Neural cell (in vitro differentiated cells): Measurements from ENCODE around the gene ZSCAN5A. TPM values are rescaled to one million over a fixed set of nuclear protein-coding genes. Genes with fewer than 3 reads are reported as not detected.

Experiments
- H2AFZ ChIP-seq: fragments of 200-600, 300-800 bp; sonication (generic), shearing (Covaris generic); 2 replicates; pipeline ENCODE4 v1.6.0; 2014; ENCODE audit warnings: low read depth, mild to moderate bottlenecking, antibody characterized with exemption, low read length, moderate library complexity
- H3F3A ChIP-seq: fragments of 200-600 bp; shearing (Covaris generic); 2 replicates; pipeline ENCODE4 v1.6.1; 2016; ENCODE audit warnings: mild to moderate bottlenecking, moderate library complexity, mixed read lengths, antibody characterized with exemption, low read length; ENCODE audit not compliant: insufficient read depth, poor library complexity, severe bottlenecking
- H3K27ac ChIP-seq: fragments of 200-600, 300-800 bp; sonication (generic), shearing (Covaris generic); 2 replicates; pipeline ENCODE4 v1.5.1; 2014; ENCODE audit warnings: mild to moderate bottlenecking, low read length, moderate library complexity
- H3K27me3 ChIP-seq: fragments of 300-800, 200-600 bp; sonication (generic), shearing (Covaris generic); 2 replicates; pipeline ENCODE4 v1.6.0; 2014; ENCODE audit warnings: mild to moderate bottlenecking, low read depth, low read length, moderate library complexity; ENCODE audit not compliant: insufficient read depth
- H3K36me3 ChIP-seq: fragments of 300-800, 200-600 bp; sonication (generic), shearing (Covaris generic); 2 replicates; pipeline ENCODE4 v1.5.1; 2014; ENCODE audit warnings: mild to moderate bottlenecking, antibody characterized with exemption, low read length, moderate library complexity; ENCODE audit not compliant: insufficient read depth
- H3K4me2 ChIP-seq: fragments of 300-800, 200-600 bp; sonication (generic), shearing (Covaris generic); 2 replicates; pipeline ENCODE4 v1.6.0; 2014; ENCODE audit warnings: mild to moderate bottlenecking, low read length
- H3K4me3 ChIP-seq: fragments of 300-800, 200-600 bp; sonication (generic), shearing (Covaris generic); 2 replicates; pipeline ENCODE4 v1.5.1; 2014; ENCODE audit warnings: mild to moderate bottlenecking, low read length, moderate library complexity
- H3K79me2 ChIP-seq: fragments of 200-600 bp; shearing (Covaris generic); replicated peaks from 2 replicates; pipeline ENCODE4 v1.6.0; 2014; ENCODE audit warnings: mild to moderate bottlenecking, low read length, moderate library complexity; ENCODE audit not compliant: insufficient read depth
- H3K9ac ChIP-seq: fragments of 300-800, 200-600 bp; sonication (generic), shearing (Covaris generic); 2 replicates; pipeline ENCODE4 v1.6.1; 2016; ENCODE audit warnings: mild to moderate bottlenecking, low read length, mixed read lengths
- H3K9me2 ChIP-seq: fragments of 200-600 bp; shearing (Covaris generic); 2 replicates; pipeline ENCODE4 v1.6.1; 2016; ENCODE audit warnings: mild to moderate bottlenecking, low read length, mixed read lengths; ENCODE audit not compliant: insufficient read depth
- H3K9me3 ChIP-seq: fragments of 200-600, 300-800 bp; sonication (generic), shearing (Covaris generic); 2 replicates; pipeline ENCODE4 v1.6.1; 2016; ENCODE audit warnings: mild to moderate bottlenecking, mixed run types, low read length, moderate library complexity, mixed read lengths
- H4K20me1 ChIP-seq: fragments of 200-600 bp; shearing (Covaris generic); 2 replicates; pipeline ENCODE4 v1.6.1; 2016; ENCODE audit warnings: mild to moderate bottlenecking, mixed run types; ENCODE audit not compliant: insufficient read depth
- CTCF ChIP-seq: fragments of 450-650 bp; IDR thresholded peaks from 2 replicates; pipeline ENCODE4 v1.5.1; 2014; ENCODE audit warnings: antibody characterized with exemption, mild to moderate bottlenecking, moderate library complexity; ENCODE audit not compliant: poor library complexity, severe bottlenecking
- EP300 ChIP-seq: fragments of 450-650 bp; conservative IDR thresholded peaks from 2 replicates; pipeline ENCODE4 v1.6.1; 2014; ENCODE audit warnings: antibody characterized with exemption, mild to moderate bottlenecking, moderate library complexity; ENCODE audit not compliant: poor library complexity, severe bottlenecking
- EZH2 ChIP-seq: fragments of 200-600, 300-800 bp; shearing (Covaris generic), sonication (generic); IDR thresholded peaks from 2 replicates; pipeline ENCODE4 v1.6.1; 2014; ENCODE audit warnings: antibody characterized with exemption, low read length, borderline replicate concordance, mild to moderate bottlenecking; ENCODE audit not compliant: insufficient read depth, poor library complexity, severe bottlenecking
- MXI1 ChIP-seq: fragments of 450-650 bp; conservative IDR thresholded peaks from 2 replicates; pipeline ENCODE4 v1.6.1; 2014; ENCODE audit warnings: antibody characterized with exemption, mild to moderate bottlenecking; ENCODE audit not compliant: poor library complexity, severe bottlenecking
- POLR2AphosphoS5 ChIP-seq: IDR thresholded peaks from 2 replicates; pipeline ENCODE4 v1.6.1; 2012
- RAD21 ChIP-seq: fragments of 450-650 bp; conservative IDR thresholded peaks from 2 replicates; pipeline ENCODE4 v1.6.1; 2014; ENCODE audit warnings: antibody characterized with exemption, mild to moderate bottlenecking, moderate library complexity
- SMC3 ChIP-seq: fragments of 450-650 bp; conservative IDR thresholded peaks from 2 replicates; pipeline ENCODE4 v1.6.1; 2014; ENCODE audit warnings: antibody characterized with exemption, mild to moderate bottlenecking, moderate library complexity; ENCODE audit not compliant: poor library complexity
- TAF1 ChIP-seq: IDR thresholded peaks from 2 replicates; pipeline ENCODE4 v1.6.1; 2012; ENCODE audit warnings: low read depth
- polyA plus RNA-seq: library from polyadenylated mRNA; depleted of rRNA; stranded (reverse); fragments of >200 nt; gene quantifications from 2 replicates; pipeline ENCODE4 v1.2.3, GENCODE V29; 2014
- TF ChIP-seq, protein P1 (sequence below): IDR thresholded peaks from 2 replicates; pipeline ENCODE4 v1.6.1; 2012; ENCODE audit warnings: borderline replicate concordance

Gene ZSCAN5A
- polyA plus RNA-seq, 1 donor from 2014 or later: 9.2 TPM

- peak overlapping the region; percentile 97 for H3K27ac ChIP-seq
- TF ChIP-seq MXI1 (no peak), RAD21 (peak; percentile 45), EP300 (no peak), POLR2AphosphoS5 (peak; percentile 30), SMC3 (peak; percentile 59)
- no peaks in the 10 kb centered on the region for H4K20me1 ChIP-seq
- H2AFZ ChIP-seq: peak overlapping the region; percentile 81
- H3K9me2 ChIP-seq: no peaks in the 10 kb centered on the region
- peak overlapping the region; percentile 72 for H3K4me3 ChIP-seq
- H3K4me2 ChIP-seq: peak overlapping the region; percentile 84
- no peaks in the 10 kb centered on the region for H3K36me3 ChIP-seq
- H3K9me3 ChIP-seq: no peaks in the 10 kb centered on the region
- H3K9ac ChIP-seq: peak overlapping the region; percentile 84
- H3K79me2 ChIP-seq: peaks cover 5% of the 10 kb centered on the region
- H3F3A ChIP-seq: peaks cover 3% of the 10 kb centered on the region
- H3K27me3 ChIP-seq: no peaks in the 10 kb centered on the region
These were observed 640 bp downstream of the ZSCAN5A start for GRCh38 chr19:56314018-56314380.

- peaks cover 5% of the 10 kb centered on the region for H3K79me2 ChIP-seq
- H3K36me3 ChIP-seq: no peaks in the 10 kb centered on the region
- H3K4me2 ChIP-seq: peak overlapping the region; percentile 84
- H2AFZ ChIP-seq: no peak overlapping the region
- H3F3A ChIP-seq: peaks cover 3% of the 10 kb centered on the region
- H3K9me2 ChIP-seq: no peaks in the 10 kb centered on the region
- no peak for TF ChIP-seq TAF1
- TF ChIP-seq, protein P1, sequence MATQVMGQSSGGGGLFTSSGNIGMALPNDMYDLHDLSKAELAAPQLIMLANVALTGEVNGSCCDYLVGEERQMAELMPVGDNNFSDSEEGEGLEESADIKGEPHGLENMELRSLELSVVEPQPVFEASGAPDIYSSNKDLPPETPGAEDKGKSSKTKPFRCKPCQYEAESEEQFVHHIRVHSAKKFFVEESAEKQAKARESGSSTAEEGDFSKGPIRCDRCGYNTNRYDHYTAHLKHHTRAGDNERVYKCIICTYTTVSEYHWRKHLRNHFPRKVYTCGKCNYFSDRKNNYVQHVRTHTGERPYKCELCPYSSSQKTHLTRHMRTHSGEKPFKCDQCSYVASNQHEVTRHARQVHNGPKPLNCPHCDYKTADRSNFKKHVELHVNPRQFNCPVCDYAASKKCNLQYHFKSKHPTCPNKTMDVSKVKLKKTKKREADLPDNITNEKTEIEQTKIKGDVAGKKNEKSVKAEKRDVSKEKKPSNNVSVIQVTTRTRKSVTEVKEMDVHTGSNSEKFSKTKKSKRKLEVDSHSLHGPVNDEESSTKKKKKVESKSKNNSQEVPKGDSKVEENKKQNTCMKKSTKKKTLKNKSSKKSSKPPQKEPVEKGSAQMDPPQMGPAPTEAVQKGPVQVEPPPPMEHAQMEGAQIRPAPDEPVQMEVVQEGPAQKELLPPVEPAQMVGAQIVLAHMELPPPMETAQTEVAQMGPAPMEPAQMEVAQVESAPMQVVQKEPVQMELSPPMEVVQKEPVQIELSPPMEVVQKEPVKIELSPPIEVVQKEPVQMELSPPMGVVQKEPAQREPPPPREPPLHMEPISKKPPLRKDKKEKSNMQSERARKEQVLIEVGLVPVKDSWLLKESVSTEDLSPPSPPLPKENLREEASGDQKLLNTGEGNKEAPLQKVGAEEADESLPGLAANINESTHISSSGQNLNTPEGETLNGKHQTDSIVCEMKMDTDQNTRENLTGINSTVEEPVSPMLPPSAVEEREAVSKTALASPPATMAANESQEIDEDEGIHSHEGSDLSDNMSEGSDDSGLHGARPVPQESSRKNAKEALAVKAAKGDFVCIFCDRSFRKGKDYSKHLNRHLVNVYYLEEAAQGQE: no peak
- H3K9ac ChIP-seq: peak overlapping the region; percentile 5
- H3K27ac ChIP-seq: peak overlapping the region; percentile 97
- H3K9me3 ChIP-seq: no peaks in the 10 kb centered on the region
- H3K27me3 ChIP-seq: no peaks in the 10 kb centered on the region
- peak overlapping the region; percentile 72 for H3K4me3 ChIP-seq
- H4K20me1 ChIP-seq: no peaks in the 10 kb centered on the region
These were observed 1.6 kb downstream of the ZSCAN5A start for GRCh38 chr19:56312787-56313657.

DNA sequence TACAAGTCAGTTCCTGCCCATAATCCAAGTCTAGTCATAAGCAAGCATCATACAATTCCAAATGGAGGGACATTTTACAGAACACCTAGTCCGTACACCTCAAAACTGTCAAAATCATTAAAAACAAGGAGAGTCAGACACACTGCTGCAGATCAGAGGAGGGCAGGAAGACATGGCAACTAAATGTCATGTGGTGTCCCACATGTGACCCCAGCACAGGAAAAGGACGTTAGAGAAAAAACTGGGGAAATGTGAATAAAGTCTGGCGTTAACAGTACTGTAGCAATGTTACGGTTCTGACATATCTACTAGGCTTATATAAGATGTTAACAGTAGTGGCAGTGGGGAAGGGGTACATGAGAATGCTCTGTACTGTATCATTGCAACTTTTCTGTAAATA is 2.3 kb downstream of the ZSCAN5A start:
- Histone ChIP-seq H3K9me3 (no peaks in the 10 kb centered on the region), H4K20me1 (no peaks in the 10 kb centered on the region), H3K9ac (no peak overlapping the region), H3K79me2 (peaks cover 5% of the 10 kb centered on the region), H2AFZ (no peak overlapping the region), H3K9me2 (no peaks in the 10 kb centered on the region), H3K4me3 (peak overlapping the region; percentile 72), H3F3A (peaks cover 3% of the 10 kb centered on the region), H3K36me3 (no peaks in the 10 kb centered on the region), H3K27me3 (no peaks in the 10 kb centered on the region), H3K4me2 (no peak overlapping the region), H3K27ac (no peak overlapping the region)
- TF ChIP-seq CTCF (no peak), MXI1 (no peak), SMC3 (no peak), EZH2 (no peak), EP300 (no peak), RAD21 (no peak), POLR2AphosphoS5 (no peak)
- TF ChIP-seq, protein P1: no peak
